HL-60/S4 treated with phorbol 12-myristate 13-acetate at 8.2 ng/mL for 4 days and 3 days (cell line): ENCODE data around the gene HIPK1.

ENCODE experiments used
- in situ Hi-C: fragments of 300-500 bp; cut with MboI; formaldehyde crosslinking; loops from 2 replicates; pipeline ENCODE4 v1.15.0; 2022; ENCODE audit warnings: low sequenced_read_pairs

Gene HIPK1

GRCh38 chr1:113913312-113913668 is 15.8 kb upstream of the HIPK1 start:
- in situ Hi-C loops = no loop called here

GRCh38 chr1:113913887-113914664 is 15.0 kb upstream of the HIPK1 start:
- in situ Hi-C loops = no loop called here

- in situ Hi-C loops = no loop called here
These were observed 12.2 kb upstream of the HIPK1 start for GRCh38 chr1:113916974-113917373.

GRCh38 chr1:113917400-113918082 is 11.6 kb upstream of the HIPK1 start:
- in situ Hi-C loops = no loop called here

- in situ Hi-C loops = no loop called here
These were observed 10.9 kb upstream of the HIPK1 start for GRCh38 chr1:113918243-113918642.

GRCh38 chr1:113922957-113923356 is 6.2 kb upstream of the HIPK1 start:
- in situ Hi-C loops = no loop called here

GRCh38 chr1:113924473-113924872 is 4.7 kb upstream of the HIPK1 start:
- in situ Hi-C loops = no loop called here

- in situ Hi-C loops = no loop called here
These were observed 765 bp upstream of the HIPK1 start for GRCh38 chr1:113928187-113928930.

GRCh38 chr1:113929750-113930498 is 800 bp downstream of the HIPK1 start:
- in situ Hi-C loops = no loop called here

- in situ Hi-C loops = no loop called here
These were observed 1.5 kb downstream of the HIPK1 start for GRCh38 chr1:113930499-113931161.

GRCh38 chr1:113931451-113931851 is 2.3 kb downstream of the HIPK1 start:
- in situ Hi-C loops = no loop called here

- in situ Hi-C loops = no loop called here
These were observed 4.9 kb downstream of the HIPK1 start for GRCh38 chr1:113934006-113934405.

- in situ Hi-C loops = no loop called here
These were observed 5.5 kb downstream of the HIPK1 start for GRCh38 chr1:113934511-113935055.

- in situ Hi-C loops = no loop called here
These were observed 6.1 kb downstream of the HIPK1 start for GRCh38 chr1:113935176-113935575.

- in situ Hi-C loops = no loop called here
These were observed 6.8 kb downstream of the HIPK1 start for GRCh38 chr1:113935970-113936369.

- in situ Hi-C loops = no loop called here
These were observed 8.0 kb downstream of the HIPK1 start for GRCh38 chr1:113937146-113937545.

GRCh38 chr1:113938192-113938591 is 9.1 kb downstream of the HIPK1 start:
- in situ Hi-C loops = no loop called here

- in situ Hi-C loops = no loop called here
These were observed 11.5 kb downstream of the HIPK1 start for GRCh38 chr1:113940365-113941244.

- in situ Hi-C loops = no loop called here
These were observed 12.1 kb downstream of the HIPK1 start for GRCh38 chr1:113941245-113941559.
